MM.1S (cell line): ENCODE data around the gene DNAH8.

Experiments used
- DNase-seq: peaks from one replicate; pipeline ENCODE4 v3.0.0-alpha.2; 2015
- H2AFZ ChIP-seq: fragments of 300-600 bp; sonication (generic); 2 replicates; pipeline ENCODE4 v1.6.0; 2016; ENCODE audit warnings: antibody characterized with exemption, low read length
- H3F3A ChIP-seq: fragments of 300-600 bp; sonication (generic); 2 replicates; pipeline ENCODE4 v1.6.1; 2016; ENCODE audit warnings: mild to moderate bottlenecking, antibody characterized with exemption, low read length, moderate library complexity, mixed read lengths; ENCODE audit not compliant: insufficient read depth
- H3K27ac ChIP-seq: fragments of 300-600 bp; sonication (generic); 2 replicates; pipeline ENCODE4 v1.5.1; 2016; ENCODE audit warnings: mild to moderate bottlenecking, low read length
- H3K27me3 ChIP-seq: fragments of 300-600 bp; sonication (generic); replicated peaks from 2 replicates; pipeline ENCODE4 v1.6.0; 2016; ENCODE audit warnings: low read length; ENCODE audit not compliant: insufficient read depth
- H3K36me3 ChIP-seq: fragments of 300-600 bp; sonication (generic); replicated peaks from 2 replicates; pipeline ENCODE4 v1.6.1; 2016; ENCODE audit warnings: mild to moderate bottlenecking, low read length, mixed read lengths; ENCODE audit not compliant: insufficient read depth
- H3K4me1 ChIP-seq: fragments of 300-600 bp; sonication (generic); 2 replicates; pipeline ENCODE4 v1.6.1; 2016; ENCODE audit warnings: low read length, mixed read lengths
- H3K4me2 ChIP-seq: fragments of 300-600 bp; sonication (generic); 2 replicates; pipeline ENCODE4 v1.6.0; 2016; ENCODE audit warnings: low read depth, low read length
- H3K4me3 ChIP-seq: fragments of 300-600 bp; sonication (generic); 2 replicates; pipeline ENCODE4 v1.5.1; 2016; ENCODE audit warnings: low read length, mixed read lengths
- H3K79me2 ChIP-seq: fragments of 300-600 bp; sonication (generic); 2 replicates; pipeline ENCODE4 v1.6.1; 2016; ENCODE audit warnings: mixed run types, low read length, mixed read lengths
- H3K9ac ChIP-seq: fragments of 300-600 bp; sonication (generic); 2 replicates; pipeline ENCODE4 v1.6.1; 2016; ENCODE audit warnings: low read length, mixed read lengths
- H3K9me2 ChIP-seq: fragments of 300-600 bp; sonication (generic); replicated peaks from 2 replicates; pipeline ENCODE4 v1.6.1; 2016; ENCODE audit warnings: mild to moderate bottlenecking, low read length, mixed read lengths; ENCODE audit not compliant: insufficient read depth
- H3K9me3 ChIP-seq: fragments of 300-600 bp; sonication (generic); replicated peaks from 2 replicates; pipeline ENCODE4 v1.6.1; 2016; ENCODE audit warnings: mild to moderate bottlenecking, low read length, mixed read lengths; ENCODE audit not compliant: insufficient read depth
- H4K20me1 ChIP-seq: fragments of 300-600 bp; sonication (generic); 2 replicates; pipeline ENCODE4 v1.6.1; 2016; ENCODE audit warnings: mild to moderate bottlenecking, low read length, moderate library complexity, mixed read lengths; ENCODE audit not compliant: insufficient read depth
- EZH2 ChIP-seq: fragments of 300-600 bp; sonication (generic); optimal IDR thresholded peaks from 2 replicates; pipeline ENCODE3; 2017; ENCODE audit warnings: low read depth, mild to moderate bottlenecking, antibody characterized with exemption, low read length, mixed read lengths
- EZH2phosphoT487 ChIP-seq: fragments of 300-600 bp; sonication (generic); IDR thresholded peaks from 2 replicates; pipeline ENCODE4 v1.6.1; 2018; ENCODE audit warnings: antibody characterized with exemption, low read length
- TF ChIP-seq, protein P1 (sequence below): fragments of 300-600 bp; sonication (generic); IDR thresholded peaks from 2 replicates; pipeline ENCODE4 v1.5.1; 2016; ENCODE audit warnings: antibody characterized with exemption, low read length, mixed read lengths

Gene DNAH8

DNA sequence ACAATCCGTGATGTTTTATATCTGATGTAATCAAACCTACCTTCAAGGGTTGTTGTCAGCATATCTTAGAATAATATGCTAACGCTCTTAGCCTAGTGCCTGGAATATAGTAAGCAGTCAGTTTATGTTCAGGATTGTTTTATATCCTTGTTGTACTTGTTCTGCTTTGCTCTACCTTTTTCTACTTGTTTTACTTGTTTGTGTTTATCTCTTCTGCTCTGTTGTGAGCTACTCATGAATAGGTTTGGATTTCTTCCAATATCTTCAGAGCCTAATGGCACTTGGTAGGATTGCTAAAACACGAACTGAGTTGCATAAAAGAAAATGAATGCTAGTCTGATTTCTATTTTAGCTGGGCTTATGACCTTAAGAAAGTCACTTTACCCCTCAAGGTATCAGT, 40.1 kb downstream of the DNAH8 start:
- Histone ChIP-seq H3K9me3 (no peaks in the 10 kb centered on the region), H3K36me3 (no peaks in the 10 kb centered on the region), H4K20me1 (no peaks in the 10 kb centered on the region), H3K4me1 (no peaks in the 10 kb centered on the region), H3K27ac (no peak overlapping the region), H3K4me3 (no peak overlapping the region), H3K9me2 (no peaks in the 10 kb centered on the region), H3F3A (no peaks in the 10 kb centered on the region), H2AFZ (no peak overlapping the region), H3K79me2 (no peaks in the 10 kb centered on the region), H3K4me2 (no peak overlapping the region), H3K27me3 (no peaks in the 10 kb centered on the region), H3K9ac (no peak overlapping the region)
- DNase-seq: no peak
- TF ChIP-seq, protein P1, sequence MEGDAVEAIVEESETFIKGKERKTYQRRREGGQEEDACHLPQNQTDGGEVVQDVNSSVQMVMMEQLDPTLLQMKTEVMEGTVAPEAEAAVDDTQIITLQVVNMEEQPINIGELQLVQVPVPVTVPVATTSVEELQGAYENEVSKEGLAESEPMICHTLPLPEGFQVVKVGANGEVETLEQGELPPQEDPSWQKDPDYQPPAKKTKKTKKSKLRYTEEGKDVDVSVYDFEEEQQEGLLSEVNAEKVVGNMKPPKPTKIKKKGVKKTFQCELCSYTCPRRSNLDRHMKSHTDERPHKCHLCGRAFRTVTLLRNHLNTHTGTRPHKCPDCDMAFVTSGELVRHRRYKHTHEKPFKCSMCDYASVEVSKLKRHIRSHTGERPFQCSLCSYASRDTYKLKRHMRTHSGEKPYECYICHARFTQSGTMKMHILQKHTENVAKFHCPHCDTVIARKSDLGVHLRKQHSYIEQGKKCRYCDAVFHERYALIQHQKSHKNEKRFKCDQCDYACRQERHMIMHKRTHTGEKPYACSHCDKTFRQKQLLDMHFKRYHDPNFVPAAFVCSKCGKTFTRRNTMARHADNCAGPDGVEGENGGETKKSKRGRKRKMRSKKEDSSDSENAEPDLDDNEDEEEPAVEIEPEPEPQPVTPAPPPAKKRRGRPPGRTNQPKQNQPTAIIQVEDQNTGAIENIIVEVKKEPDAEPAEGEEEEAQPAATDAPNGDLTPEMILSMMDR: no peak

DNA sequence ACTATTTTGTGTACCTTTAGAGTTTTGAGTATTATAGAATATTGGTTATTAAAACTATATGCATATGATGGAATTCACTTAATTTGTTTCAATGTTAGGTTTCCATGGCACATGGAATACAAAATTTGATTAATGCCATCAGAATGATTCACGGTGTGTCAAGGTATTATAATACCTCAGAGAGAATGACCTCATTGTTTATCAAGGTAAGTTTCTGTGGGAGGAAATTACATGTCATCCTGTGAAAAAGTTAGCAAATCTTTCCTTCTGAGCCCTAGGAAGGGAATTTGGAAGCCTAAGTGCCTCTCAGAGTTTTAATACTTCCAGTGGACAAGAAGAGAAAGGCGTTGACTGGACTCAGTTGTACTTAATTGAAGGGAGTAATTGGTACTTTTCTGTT, 40.8 kb downstream of the DNAH8 start:
- no peaks in the 10 kb centered on the region for H3K27me3 ChIP-seq
- H3K4me1 ChIP-seq: no peaks in the 10 kb centered on the region
- no peaks in the 10 kb centered on the region for H3K9me3 ChIP-seq
- no peaks in the 10 kb centered on the region for H3K9me2 ChIP-seq
- no peak overlapping the region for H2AFZ ChIP-seq
- TF ChIP-seq EZH2phosphoT487: no peak
- TF ChIP-seq, protein P1: no peak
- no peak for TF ChIP-seq EZH2
- no peak overlapping the region for H3K27ac ChIP-seq
- H4K20me1 ChIP-seq: no peaks in the 10 kb centered on the region
- H3K9ac ChIP-seq: no peak overlapping the region
- H3F3A ChIP-seq: no peaks in the 10 kb centered on the region
- H3K79me2 ChIP-seq: no peaks in the 10 kb centered on the region
- H3K4me3 ChIP-seq: no peak overlapping the region
- no peaks in the 10 kb centered on the region for H3K36me3 ChIP-seq
- no peak for DNase-seq
- no peak overlapping the region for H3K4me2 ChIP-seq

DNA sequence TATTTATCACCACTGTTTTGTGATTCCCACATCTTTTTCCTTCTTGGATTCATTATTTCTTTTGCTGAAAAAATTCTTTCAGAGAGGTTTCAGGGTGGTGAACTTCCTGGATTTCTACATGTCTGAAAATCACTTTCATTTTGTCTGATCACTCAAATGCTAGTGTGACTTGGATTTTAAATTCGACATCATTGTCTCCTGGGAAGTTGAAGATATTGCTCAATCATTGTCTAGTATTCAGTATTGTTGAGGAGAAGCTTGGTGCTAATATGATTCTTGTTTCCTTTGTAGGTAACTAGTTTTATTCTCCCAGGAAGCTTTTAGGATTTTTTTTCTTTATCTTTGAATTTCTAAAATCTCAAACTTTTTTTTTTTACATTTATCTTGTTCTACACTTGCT, 45.0 kb downstream of the DNAH8 start:
- no peak for DNase-seq
- Histone ChIP-seq H3K4me1 (no peaks in the 10 kb centered on the region), H2AFZ (no peak overlapping the region), H3F3A (no peaks in the 10 kb centered on the region), H4K20me1 (no peaks in the 10 kb centered on the region), H3K9ac (no peak overlapping the region), H3K4me3 (no peak overlapping the region), H3K36me3 (no peaks in the 10 kb centered on the region), H3K9me3 (no peaks in the 10 kb centered on the region), H3K79me2 (no peaks in the 10 kb centered on the region), H3K27ac (no peak overlapping the region), H3K27me3 (no peaks in the 10 kb centered on the region), H3K4me2 (no peak overlapping the region), H3K9me2 (no peaks in the 10 kb centered on the region)
- TF ChIP-seq, protein P1: no peak
- TF ChIP-seq EZH2phosphoT487 (no peak), EZH2 (no peak)

DNA sequence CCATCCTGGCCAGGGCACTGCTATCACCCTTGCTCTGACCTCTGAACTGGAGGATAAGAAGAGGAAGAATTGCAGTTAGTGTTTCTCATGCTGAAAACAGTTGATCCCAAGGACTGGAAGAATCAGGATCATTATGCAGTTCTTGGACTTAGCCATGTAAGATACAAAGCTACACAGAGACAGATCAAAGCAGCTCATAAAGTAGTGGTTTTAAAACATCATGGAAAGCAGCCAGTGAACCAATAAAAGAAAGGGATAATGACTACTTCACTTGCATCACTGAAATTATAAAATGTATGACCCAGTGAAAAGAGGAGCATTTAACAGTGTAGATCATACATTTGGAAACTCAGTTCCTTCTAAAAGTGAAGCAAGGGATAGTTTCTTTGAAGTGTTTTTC, 47.7 kb downstream of the DNAH8 start:
- H3K36me3 ChIP-seq: no peaks in the 10 kb centered on the region
- no peaks in the 10 kb centered on the region for H3K9me3 ChIP-seq
- no peak overlapping the region for H3K4me3 ChIP-seq
- no peak for DNase-seq
- H2AFZ ChIP-seq: no peak overlapping the region
- TF ChIP-seq, protein P1: no peak
- TF ChIP-seq EZH2 (no peak), EZH2phosphoT487 (no peak)
- H3K79me2 ChIP-seq: no peaks in the 10 kb centered on the region
- H3K4me2 ChIP-seq: no peak overlapping the region
- H4K20me1 ChIP-seq: no peaks in the 10 kb centered on the region
- H3K27ac ChIP-seq: no peak overlapping the region
- no peaks in the 10 kb centered on the region for H3K27me3 ChIP-seq
- H3K9ac ChIP-seq: no peak overlapping the region
- H3K4me1 ChIP-seq: no peaks in the 10 kb centered on the region
- H3F3A ChIP-seq: no peaks in the 10 kb centered on the region
- no peaks in the 10 kb centered on the region for H3K9me2 ChIP-seq
